A673 (cell line): ENCODE data around the gene VASH1. TPM values are rescaled to one million over a fixed set of nuclear protein-coding genes. Genes with fewer than 3 reads are reported as not detected.

Source experiments
- Bru-seq: library from RNA; stranded (reverse); fragments of 400-500 nt; gene quantifications from one replicate; lab custom pipeline; 2021; lab: Mats Ljungman, UMichigan
- BruChase-seq, 2 experiments: library from RNA; stranded (reverse); fragments of 400-500 nt; gene quantifications; one replicate each; lab custom pipeline; 2021; lab: Mats Ljungman, UMichigan
- BruUV-seq: library from RNA; stranded (reverse); fragments of 400-500 nt; replicated peaks from 2 replicates; lab custom pipeline; 2021; lab: Mats Ljungman, UMichigan
- CTCF ChIA-PET: fragments of 300-600 bp; sonication (Branson Sonifier 250); formaldehyde crosslinking; loops from one replicate; lab custom pipeline; 2022; ENCODE audit warnings: antibody characterized with exemption; lab: Charles Lee
- POLR2A ChIA-PET: fragments of 300-600 bp; sonication (Branson Sonifier 250); formaldehyde crosslinking; loops from one replicate; lab custom pipeline; 2022; ENCODE audit warnings: antibody characterized with exemption; ENCODE audit not compliant: low non-redundant PET; lab: Charles Lee
- DNase-seq: peaks from one replicate; pipeline ENCODE4 v3.0.0-alpha.2; 2015; ENCODE audit warnings: low spot score
- H3K27ac ChIP-seq: fragments of 200-600 bp; sonication (generic); 2 replicates; pipeline ENCODE4 v1.5.1; 2016; ENCODE audit warnings: mixed run types, low read depth, mild to moderate bottlenecking, mixed read lengths, antibody characterized with exemption, low read length; ENCODE audit not compliant: poor library complexity, severe bottlenecking
- H3K27me3 ChIP-seq: fragments of 200-600 bp; sonication (generic); replicated peaks from 2 replicates; pipeline ENCODE4 v1.6.1; 2017; ENCODE audit warnings: mixed run types, low read depth, mild to moderate bottlenecking, mixed read lengths, antibody characterized with exemption, low read length; ENCODE audit not compliant: insufficient read depth, poor library complexity
- H3K36me3 ChIP-seq: fragments of 200-600 bp; sonication (generic); 2 replicates; pipeline ENCODE4 v1.6.1; 2016; ENCODE audit warnings: mixed run types, mild to moderate bottlenecking, mixed read lengths, antibody characterized with exemption, low read length; ENCODE audit not compliant: insufficient read depth, poor library complexity, severe bottlenecking
- H3K4me1 ChIP-seq: fragments of 200-600 bp; sonication (generic); 2 replicates; pipeline ENCODE4 v1.6.1; 2017; ENCODE audit warnings: mixed run types, mild to moderate bottlenecking, mixed read lengths, antibody characterized with exemption, low read length; ENCODE audit not compliant: insufficient read depth, poor library complexity, severe bottlenecking
- H3K4me3 ChIP-seq: fragments of 200-600 bp; sonication (generic); 2 replicates; pipeline ENCODE4 v1.5.1; 2016; ENCODE audit warnings: low read depth, mixed run types, mild to moderate bottlenecking, mixed read lengths, low read length; ENCODE audit not compliant: poor library complexity, severe bottlenecking
- H3K9me3 ChIP-seq: fragments of 200-600 bp; sonication (generic); 2 replicates; pipeline ENCODE4 v1.6.1; 2016; ENCODE audit warnings: mixed run types, low read depth, mild to moderate bottlenecking, mixed read lengths, antibody characterized with exemption, low read length; ENCODE audit not compliant: poor library complexity, severe bottlenecking
- CTCF ChIP-seq: fragments of 300-800, 200-600 bp; sonication (generic); conservative IDR thresholded peaks from 2 replicates; pipeline ENCODE4 v1.5.1; 2017; ENCODE audit warnings: low read depth, mild to moderate bottlenecking, antibody characterized with exemption, low read length, moderate library complexity, mixed read lengths
- EZH2 ChIP-seq: fragments of 200-600 bp; sonication (generic); IDR thresholded peaks from 2 replicates; pipeline ENCODE4 v1.6.1; 2017; ENCODE audit warnings: borderline replicate concordance, low read depth, mild to moderate bottlenecking, mixed read lengths, antibody characterized with exemption, low read length; ENCODE audit not compliant: poor library complexity, severe bottlenecking
- intact Hi-C: fragments of 100-400 bp; cut with micrococcal nuclease; formaldehyde crosslinking; loops from one replicate; pipeline ENCODE4 v1.10.0; 2022; ENCODE audit not compliant: unreplicated experiment
- long read RNA-seq: library from polyadenylated mRNA; stranded (forward); transcript quantifications from one replicate; pipeline ENCODE4 v2.0.0, GENCODE V29; 2022
- total RNA-seq: library from RNA; stranded (reverse); gene quantifications from 2 replicates; pipeline ENCODE4 v1.2.3, GENCODE V29; 2021

VASH1 gene
- 6.8 and 9.2 TPM in 2 replicates for total RNA-seq
- percentile 41 among the genes with signal in this experiment for Bru-seq, nascent RNA
- percentile 46 among the genes with signal in this experiment for BruChase-seq, experiment 1, labeled RNA remaining after a 2-hour chase
- BruChase-seq, experiment 2, labeled RNA remaining after a 6-hour chase: percentile 61 among the genes with signal in this experiment
- long read RNA-seq, full-length matches to known transcripts: 4 of 12 reads
- long read RNA-seq, partial matches to known transcripts: 0 of 12 reads
- long read RNA-seq, other reads (novel, unspliced or antisense): 8 of 12 reads

- TF ChIP-seq EZH2 (no peak), CTCF (no peak)
- no peaks in the 10 kb centered on the region for H3K36me3 ChIP-seq
- ChIA-PET CTCF (interaction anchor here (0.6 kb wide), 1 partner anchor 28 kb away, joined by 5 read pairs; no protein-coding TSS in a partner anchor), POLR2A (no interaction called here)
- H3K27ac ChIP-seq: peak within 1 kb of the TSS; percentile 58
- peak; percentile 59 for DNase-seq
- H3K9me3 ChIP-seq: no peaks in the 10 kb centered on the region
- H3K4me1 ChIP-seq: peaks cover 4% of the 10 kb centered on the region
- H3K27me3 ChIP-seq: no peaks in the 10 kb centered on the region
- H3K4me3 ChIP-seq: peak within 1 kb of the TSS; percentile 61
- intact Hi-C loops: no loop called here
- no TSS peak for BruUV-seq
Measured at GRCh38 chr14:76761136-76761959, at the start of gene VASH1. Gene VASH1, plus strand, starts transcription at chr14:76761468. Its CDS starts 1,354 bp downstream, at chr14:76762822.

- ChIA-PET POLR2A (no interaction called here), CTCF (no interaction called here)
- Histone ChIP-seq H3K36me3 (no peaks in the 10 kb centered on the region), H3K4me1 (peaks cover 9% of the 10 kb centered on the region), H3K27me3 (no peaks in the 10 kb centered on the region), H3K9me3 (no peaks in the 10 kb centered on the region), H3K27ac (no peak overlapping the region), H3K4me3 (no peak overlapping the region)
- TF ChIP-seq EZH2: no peak
- no peak for TF ChIP-seq CTCF
- intact Hi-C loops: no loop called here
- no peak for DNase-seq
- no TSS peak for BruUV-seq
Measured at GRCh38 chr14:76713121-76713520, 48.1 kb upstream of the VASH1 start.

DNA sequence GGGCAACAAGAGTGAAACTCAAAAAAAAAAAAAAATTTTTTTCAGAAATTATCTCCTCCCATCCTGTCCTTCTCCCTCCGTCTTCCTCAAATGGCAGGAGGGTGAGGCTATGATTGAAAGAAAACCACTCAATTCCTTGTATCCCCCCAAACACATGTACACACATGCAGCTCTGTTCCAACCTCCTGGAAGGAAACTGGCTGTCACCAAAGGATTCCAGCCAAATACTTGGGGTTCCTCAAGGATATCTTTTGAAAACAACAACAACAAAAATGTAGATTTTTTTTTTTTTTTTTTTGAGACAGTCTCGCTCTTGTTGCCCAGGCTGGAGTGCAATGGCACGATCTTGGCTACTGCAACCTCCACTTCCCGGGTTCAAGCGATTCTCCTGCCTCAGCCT is 46.8 kb upstream of the VASH1 start:
- ChIA-PET CTCF (interaction anchor here (0.7 kb wide), 1 partner anchor 164 kb away, joined by 8 read pairs; no protein-coding TSS in a partner anchor), POLR2A (no interaction called here)
- BruUV-seq: no TSS peak
- no peak for TF ChIP-seq CTCF
- TF ChIP-seq EZH2: no peak
- DNase-seq: no peak
- no peaks in the 10 kb centered on the region for H3K27me3 ChIP-seq
- H3K9me3 ChIP-seq: no peaks in the 10 kb centered on the region
- H3K4me3 ChIP-seq: no peak overlapping the region
- intact Hi-C loops: no loop called here
- H3K27ac ChIP-seq: no peak overlapping the region
- peaks cover 9% of the 10 kb centered on the region for H3K4me1 ChIP-seq
- no peaks in the 10 kb centered on the region for H3K36me3 ChIP-seq
